SKM-1 (cell line): Measurements from ENCODE around the gene TUBGCP5.
"Not testable (repeated sequence)": the region's sequence is repeated elsewhere in the genome, so short reads cannot be mapped to it uniquely, and the experiment has no call there.

Experiments used
- DNase-seq: peaks from one replicate; lab custom pipeline; 2025; ENCODE audit not compliant: unreplicated experiment; lab: John Stamatoyannopoulos, UW

The TUBGCP5 gene

DNA sequence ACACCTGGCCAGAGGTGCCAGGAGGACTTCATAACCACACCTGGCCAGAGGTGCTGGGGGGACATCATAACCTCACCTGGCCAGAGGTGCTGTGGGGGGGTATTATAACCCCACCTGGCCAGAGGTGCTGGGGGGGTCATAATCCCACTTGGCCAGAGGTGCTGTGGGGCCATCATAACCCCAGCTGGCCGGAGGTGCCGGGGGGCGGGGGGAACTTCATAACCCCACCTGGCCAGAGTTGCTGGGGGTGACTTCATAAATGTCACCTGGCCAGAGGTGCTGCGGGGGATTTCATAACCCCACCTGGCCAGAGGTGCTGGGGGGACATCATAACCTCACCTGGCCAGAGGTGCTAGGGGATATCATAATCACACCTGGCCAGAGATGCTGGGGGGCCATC lies 4.2 kb upstream of the TUBGCP5 start:
- not testable (repeated sequence) for DNase-seq

DNA sequence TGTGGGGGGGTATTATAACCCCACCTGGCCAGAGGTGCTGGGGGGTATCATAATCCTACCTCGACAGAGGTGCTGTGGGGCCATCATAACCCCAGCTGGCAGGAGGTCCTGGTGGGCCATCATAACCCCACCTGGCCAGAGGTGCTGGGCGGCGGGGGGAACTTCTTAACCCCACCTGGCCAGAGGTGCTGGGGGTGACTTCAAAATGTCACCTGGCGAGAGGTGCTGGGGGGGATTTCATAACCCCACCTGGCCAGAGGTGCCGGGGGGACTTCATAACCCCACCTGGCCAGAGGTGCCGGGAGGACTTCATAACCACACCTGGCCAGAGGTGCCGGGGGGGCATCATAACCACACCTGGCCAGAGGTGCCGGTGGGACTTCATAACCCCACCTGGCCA lies 2.4 kb upstream of the TUBGCP5 start:
- DNase-seq = not testable (repeated sequence)

DNA sequence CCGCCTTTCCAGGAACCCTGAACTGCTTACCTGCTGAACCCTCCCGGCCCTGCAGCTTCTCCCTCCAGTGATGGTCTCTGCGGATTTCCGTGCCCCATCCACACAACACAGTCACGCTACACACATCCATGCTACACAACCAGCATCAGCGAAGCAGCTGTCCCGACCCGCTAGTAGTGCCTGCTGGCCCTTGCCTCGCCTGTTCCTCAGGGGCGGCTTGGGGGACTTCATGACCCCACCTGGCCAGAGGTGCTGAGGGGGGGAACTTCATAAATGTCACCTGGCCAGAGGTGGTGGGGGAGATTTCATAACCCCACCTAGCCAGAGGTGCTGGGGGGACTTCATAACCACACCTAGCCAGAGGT lies 530 bp upstream of the TUBGCP5 start:
- DNase-seq = no peak

DNA sequence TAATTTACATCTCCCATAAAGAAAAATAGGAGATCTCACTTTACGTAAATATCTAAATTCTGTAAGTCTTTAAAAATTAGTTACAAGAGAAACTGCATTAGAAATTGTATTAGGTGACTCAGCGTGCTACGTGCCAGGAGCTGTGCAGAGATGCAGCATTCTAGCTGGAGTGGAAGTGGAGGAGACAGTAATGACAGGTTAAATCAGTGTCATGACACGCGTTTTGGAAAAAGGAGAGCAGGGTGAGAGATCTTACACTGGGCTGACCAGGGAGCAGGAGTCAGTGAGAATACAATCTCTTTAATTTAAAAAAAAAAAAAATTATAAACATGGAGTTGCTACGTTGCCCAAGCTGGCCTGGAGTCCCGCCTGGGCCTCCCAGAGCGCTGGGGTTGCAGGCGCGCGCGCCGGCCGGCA lies 635 bp downstream of the TUBGCP5 start:
- DNase-seq = peak; percentile 48

DNA sequence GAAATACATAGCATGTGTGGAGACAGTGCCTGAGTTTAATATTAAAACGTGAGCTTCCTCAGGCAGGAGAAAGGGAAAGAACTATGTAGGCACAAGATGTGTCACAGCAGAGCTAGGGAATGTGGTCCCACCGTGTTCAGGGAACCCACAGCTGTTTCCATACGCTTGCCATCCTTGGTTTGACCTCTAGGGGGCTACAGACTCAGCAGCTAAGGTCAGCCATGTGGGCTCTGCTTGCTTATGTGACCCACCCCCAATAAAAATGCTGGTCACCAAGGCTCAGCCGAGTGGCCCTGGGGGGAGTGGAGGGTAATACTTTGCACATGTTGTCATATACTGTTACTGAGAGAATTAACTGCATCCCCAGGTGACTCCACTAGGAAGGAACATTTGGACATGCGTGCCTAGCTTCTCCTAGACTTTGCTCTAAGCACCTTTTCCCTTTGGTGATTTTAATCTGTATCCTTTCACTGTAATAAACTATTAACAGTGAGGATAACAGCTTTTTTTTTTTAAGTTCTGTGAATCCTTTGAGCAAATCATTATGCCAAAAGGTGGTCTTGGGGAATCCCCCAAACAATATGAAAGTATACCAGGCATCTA lies 3.3 kb downstream of the TUBGCP5 start:
- DNase-seq = peak; percentile 40

DNA sequence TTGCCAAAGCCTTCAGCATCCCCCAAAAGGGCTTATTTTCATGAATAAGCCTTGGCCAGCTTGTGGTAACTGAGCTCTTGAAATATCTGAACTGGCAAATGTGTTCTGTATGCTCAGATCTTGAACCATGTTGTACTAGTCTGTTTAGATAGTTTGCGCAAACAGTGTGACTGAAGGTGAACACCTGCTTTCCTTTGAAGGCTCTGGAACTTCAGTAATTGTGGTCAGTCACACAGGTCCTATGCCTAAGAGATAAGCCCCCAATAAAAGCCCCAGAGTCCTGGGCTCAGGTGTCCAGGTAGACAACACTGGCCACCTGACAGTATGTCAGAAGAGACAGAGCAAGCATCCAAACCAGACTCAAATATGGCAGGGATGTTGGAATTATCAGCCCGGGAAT lies 5.4 kb downstream of the TUBGCP5 start:
- no peak for DNase-seq

DNA sequence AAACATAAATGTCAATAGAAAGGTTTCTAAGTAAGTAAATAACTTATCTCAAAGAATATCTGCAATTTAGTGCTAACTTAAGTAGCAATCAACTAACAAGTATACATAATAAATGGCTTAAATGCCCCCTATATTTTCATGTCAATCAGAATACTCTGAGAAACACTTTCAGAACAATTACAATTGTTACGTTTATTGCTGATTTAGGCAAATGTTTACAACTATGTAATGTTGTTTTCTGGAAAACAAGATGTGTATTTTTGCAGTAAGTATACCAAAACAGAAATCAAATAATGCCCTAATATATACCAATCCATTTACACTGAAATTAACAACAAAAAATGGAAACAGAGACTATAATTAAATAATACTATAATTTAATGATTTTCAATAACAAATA lies 13.2 kb downstream of the TUBGCP5 start:
- no peak for DNase-seq

DNA sequence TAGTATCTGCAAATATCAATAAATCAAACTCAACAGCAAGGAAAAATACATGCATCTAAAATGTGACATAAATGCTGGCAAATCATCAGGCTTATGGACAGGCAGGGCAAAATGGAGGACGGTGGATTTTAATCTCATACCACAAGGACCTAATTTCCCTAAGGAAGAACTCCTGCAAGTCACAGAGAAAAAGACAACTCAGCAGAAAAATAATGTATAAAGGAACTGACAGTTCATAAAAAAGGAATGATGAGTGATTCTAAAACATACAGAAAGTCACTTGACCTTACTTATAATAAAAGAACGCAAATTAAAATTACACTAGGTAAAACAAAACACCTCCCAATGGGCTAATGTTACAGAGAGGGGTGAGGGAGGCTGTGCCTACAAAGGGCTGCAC lies 17.2 kb downstream of the TUBGCP5 start:
- no peak for DNase-seq

DNA sequence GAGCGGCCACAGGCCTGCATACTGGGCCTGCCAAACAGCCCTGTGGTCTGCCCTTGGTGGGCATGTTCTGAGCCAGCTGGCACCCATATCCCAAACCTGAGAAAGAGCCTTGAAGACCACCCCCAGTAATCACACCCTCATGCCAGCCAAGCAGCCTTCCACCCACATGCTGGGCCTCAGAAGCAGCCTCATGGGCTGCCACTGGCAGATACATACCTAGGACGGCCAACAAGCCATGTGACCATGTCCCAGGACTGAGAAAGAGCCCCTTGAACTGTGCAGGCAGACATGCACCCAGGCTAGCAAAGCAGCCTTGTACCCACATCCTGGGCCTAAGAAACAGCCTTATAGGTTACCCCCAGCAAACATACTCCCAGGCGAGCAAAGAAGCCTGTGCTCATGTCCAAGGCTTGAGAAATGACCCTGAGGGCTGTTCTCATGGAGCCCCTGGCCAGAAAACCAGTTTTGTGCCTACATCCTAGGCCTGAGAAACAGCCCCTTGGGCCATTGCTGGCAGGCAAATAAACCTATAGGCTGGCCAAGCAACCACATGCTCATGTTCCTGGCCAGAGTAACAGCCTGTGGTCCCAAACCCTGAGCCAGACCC lies 24.9 kb downstream of the TUBGCP5 start:
- DNase-seq = no peak

DNA sequence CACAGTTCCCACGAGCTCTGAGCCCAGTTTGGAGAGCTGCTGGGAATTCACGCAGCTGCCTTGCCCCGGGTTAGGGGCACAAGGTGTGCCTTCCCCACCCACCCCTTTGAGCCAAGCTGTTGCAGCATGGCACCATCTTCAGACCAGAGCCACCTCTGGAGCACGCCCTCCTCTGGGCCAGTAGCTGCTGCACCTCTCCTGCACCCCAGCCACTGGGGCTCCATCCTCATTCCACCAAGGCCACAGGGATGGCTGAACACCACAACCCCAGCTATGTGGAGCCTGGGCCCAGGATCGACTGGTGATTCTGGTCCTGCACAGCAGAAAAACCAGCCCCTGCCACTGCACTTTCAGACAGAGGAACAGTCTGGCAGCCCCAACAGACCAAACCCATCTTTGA lies 25.7 kb downstream of the TUBGCP5 start:
- no peak for DNase-seq

DNA sequence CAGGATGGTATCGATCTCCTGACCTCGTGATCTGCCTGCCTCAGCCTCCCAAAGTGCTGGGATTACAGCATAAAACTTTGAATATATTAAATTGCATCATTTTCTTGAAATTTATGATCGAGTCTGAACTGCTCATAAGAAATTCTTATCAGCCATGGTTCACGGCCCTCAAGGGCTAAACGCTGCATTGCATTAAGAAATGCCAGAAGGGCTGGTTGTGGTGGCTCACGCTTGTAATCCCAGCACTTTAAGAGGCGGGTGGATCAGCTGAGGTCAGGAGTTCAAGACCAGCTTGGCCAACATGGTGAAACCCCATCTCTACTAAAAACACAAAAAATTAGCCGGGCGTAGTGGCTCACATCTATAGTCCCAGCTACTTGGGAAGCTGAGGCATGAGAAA lies 26.8 kb downstream of the TUBGCP5 start:
- not testable (repeated sequence) for DNase-seq

DNA sequence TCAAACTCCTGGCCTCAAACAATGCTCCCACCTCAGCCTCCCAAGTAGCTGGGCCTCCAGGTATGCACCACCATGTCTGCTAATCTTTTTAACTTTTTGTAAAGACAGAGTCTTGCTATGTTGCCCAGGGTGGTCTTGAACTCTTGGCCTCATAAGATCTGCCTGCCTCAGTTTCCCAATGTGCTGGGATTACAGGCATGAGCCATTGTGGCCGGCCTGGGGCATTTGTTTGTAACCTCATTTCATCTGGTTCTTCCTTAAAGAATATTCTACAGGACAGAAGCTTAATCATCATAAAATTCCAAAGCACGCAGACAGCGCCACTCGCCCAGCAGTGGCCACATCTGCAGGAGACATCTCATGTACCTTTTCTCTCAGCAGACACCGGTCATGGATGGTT lies 35.6 kb downstream of the TUBGCP5 start:
- DNase-seq = no peak

DNA sequence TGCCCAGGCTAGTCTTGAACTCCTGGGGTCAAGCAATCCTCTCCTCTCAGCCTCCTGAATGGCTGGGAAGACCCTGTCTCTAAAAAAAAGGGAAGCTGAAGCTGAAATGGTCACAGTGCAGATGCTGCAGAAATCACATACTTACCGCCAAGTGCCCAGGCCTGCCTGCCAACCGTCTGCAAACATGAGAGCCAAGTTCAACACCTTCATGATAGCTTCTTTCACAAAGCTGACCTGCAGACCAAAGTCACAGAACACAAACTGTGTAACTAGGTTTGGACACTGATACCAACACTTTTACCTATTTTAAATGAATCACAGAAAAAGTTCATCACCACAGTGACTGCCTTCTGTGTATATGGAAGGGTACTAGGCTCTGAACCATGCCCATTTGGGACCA lies 36.4 kb downstream of the TUBGCP5 start:
- no peak for DNase-seq

DNA sequence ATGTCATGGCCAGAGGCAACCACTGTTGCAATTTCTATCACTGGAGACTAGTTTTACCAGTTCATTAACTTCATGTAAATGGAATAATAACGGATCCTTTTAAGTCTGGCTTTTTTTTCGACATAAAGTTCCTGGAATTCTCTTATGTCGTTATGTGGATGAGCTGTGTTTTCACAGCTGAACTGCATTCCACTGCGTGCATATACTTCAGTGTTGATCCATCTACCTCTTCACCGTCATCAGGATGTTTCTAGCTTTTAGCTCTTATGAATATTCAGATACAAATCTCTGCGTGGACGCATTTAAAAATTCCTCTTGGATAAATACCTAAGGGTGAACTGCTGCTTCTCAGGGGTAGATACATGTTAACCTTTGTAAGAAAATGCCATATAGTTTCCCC lies 43.6 kb downstream of the TUBGCP5 start:
- no peak for DNase-seq

DNA sequence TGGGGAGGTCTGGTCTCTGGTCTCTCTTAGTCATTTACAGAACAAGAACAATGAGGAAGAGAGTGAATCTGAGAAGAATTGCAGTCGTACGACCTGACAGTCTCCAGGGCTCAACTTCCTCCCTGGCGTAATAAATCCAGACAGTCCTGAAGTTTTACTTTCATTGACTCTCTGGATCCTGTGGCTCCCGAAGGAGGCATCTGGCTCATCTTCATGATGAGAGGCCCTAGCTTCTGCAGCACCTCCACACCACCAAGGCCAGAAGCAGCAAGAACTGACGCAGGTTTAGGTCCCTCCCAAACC lies 47.4 kb downstream of the TUBGCP5 start:
- DNase-seq = no peak

DNA sequence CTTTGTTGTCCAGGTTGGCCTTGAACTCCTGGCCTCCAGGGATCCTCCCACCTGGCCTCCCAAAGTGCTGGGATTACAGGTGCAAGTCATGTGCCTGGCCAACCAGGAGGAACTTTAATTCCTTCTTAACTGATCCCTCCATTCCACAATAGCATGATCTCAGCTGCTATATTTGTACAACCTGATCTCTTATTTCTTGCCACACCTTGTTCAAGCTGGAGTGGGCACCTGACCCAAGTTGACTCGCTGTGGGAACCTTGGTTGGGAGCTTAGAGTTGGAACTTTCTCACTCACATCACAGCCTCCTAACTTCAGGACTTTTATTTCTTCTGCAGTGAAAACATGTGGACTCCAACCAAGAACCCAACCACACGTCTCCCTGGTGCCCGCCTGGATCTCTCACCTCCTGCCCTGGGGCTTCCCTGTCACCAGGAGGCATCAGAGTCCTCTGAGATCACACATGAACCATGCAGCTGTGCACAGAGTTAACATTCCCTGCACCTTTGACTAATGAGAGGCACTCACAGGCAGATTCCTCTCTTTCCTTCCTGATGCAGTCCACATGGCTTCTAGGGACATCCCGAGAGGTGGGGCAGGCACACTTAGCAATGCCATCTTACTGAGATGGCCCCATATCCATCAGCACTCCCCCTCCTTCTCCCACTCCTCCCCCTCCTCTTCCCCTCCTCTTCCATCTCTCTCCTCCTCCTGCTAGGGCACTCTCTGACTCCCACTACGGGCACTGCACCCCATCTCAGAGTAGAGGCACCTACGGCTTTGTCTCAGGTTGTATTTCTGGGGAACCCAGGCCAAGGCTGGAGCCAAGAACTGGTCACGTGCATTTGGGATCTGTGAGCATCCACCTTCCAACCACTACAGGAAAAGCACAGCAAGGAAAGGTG lies 49.5 kb downstream of the TUBGCP5 start:
- DNase-seq = no peak

DNA sequence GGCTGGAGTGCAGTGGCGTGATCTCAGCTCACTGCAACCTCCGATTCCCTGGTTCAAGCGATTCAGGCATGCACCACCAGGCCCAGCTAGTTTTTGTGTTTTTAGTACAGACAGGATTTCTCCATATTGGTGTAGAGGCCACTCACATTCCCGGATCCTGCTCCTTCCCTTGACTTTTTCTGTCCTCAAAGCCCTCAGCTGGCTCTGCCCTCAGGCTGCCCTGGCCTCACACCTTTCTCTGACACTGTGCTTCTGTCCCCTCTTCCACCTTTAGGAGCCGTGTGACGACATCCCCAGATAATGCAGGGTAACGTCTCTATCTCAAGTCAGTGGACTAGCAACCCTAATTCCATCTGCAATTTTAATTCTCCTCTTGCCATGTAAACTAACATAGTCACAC lies 50.6 kb downstream of the TUBGCP5 start:
- DNase-seq = no peak

DNA sequence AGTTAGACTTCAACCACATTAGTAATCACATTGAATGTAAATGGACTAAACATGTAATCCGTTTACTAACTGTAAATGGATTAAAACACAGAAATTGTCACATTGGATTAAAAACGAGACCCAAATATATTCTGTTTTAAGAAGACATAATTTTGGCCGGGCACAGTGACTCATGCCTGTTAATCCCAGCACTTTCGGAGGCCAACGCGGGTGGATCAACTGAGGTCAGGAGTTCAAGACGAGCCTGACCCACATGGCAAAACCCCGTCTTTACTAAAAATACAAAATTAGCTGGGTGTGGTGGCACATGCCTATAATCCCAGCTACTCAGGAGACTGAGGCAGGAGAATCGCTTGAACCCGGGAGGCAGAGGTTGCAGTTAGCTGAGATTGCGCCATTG lies 57.4 kb downstream of the TUBGCP5 start:
- DNase-seq = not testable (repeated sequence)

DNA sequence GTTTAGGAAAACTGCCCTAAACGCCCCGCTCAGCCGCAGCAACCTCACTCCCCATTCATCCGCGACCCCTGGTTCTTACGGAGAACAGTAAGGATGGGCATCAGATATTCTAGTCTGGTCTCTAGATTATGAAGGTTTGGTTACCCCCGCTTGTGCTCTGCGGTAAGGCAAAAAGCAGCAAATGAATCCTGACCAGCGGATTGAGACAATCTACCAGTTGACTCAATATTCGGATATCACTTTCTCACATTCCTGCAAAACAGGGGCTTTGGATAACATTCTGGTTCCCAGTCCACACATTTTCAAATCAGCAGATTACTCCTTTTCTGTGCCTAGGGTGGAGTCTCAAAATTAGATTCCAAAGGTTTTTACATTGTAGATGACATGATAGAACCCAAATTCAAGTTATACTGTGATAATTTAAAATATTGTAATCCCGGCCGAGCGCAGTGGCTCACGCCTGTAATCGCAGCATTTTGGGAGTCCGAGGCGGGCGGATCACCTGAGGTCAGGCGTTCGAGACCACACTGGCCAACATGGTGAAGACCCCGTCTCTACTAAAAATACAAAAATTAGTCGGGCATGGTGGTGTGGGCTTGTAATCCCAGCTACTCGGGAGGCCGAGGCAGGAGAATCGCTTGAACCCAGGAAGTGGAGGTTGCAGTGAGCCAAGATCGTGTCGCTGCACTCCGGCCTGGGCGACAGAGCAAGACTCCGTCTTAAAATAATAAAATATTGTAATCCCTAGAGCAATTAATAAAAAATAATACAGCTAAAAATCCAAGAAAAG lies 58.1 kb downstream of the TUBGCP5 start:
- no peak for DNase-seq

DNA sequence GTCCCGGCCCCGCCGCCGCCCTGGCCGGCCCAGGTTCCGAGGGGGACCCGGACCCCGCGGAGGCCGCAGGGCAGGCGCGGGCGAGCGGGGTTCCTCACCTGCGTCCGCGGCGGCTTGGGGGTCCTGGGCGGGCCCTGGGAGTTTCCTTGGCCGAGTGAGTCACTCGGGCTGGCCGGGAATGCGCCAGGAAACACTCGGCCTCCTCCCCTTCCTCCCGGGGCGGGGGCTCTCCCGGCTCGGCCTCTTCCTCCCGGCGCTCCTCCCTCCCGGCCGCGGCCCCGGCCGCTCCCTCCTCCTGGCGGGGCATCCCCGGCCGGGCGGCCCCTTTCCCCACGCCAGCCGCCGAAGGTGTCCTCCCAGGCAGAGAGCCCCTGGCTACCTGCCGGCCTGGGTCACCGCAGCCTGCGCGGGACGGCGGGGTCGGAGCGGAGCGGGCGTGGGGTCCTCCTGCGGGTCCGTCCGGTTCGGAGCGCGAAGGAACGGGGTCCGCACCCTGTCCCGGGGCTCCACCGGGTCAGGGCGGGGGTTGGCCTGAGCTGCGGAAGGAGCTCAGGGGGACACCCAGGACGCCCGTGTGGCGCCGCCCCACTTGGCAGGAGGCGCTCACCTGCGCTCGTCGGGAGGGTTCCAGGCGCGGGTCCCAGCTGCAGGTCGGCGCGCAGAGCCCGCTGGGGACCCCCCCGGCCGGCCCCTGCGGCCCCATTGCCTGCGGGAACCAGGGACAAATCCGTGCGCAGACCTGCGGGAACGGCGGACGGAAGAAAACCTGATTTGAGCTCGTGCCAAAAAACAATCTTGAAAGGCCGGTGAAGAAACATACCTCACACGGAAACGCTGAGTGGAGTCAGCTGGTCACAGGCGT lies 58.9 kb downstream of the TUBGCP5 start, which contains the start of gene CYFIP1:
CYFIP1 (minus strand) TSS at position 180 of the 862 bp plus-strand sequence. CDS start 33,083 bp downstream, outside the sequence.
- no peak for DNase-seq
